Measurements from ENCODE around the gene TIMM22. TPM values are rescaled to one million over a fixed set of nuclear protein-coding genes. Genes with fewer than 3 reads are reported as not detected.

Gene TIMM22
- total RNA-seq, 4 donors from 2014 or later: 14.4 to 16.1 (median 15.3) TPM

GRCh38 chr17:1009229-1010085 is 12.5 kb downstream of the TIMM22 start:
- H3K9me3 ChIP-seq: no peaks in the 10 kb centered on the region
- H3K4me3 ChIP-seq: no peak overlapping the region
- H3K27me3 ChIP-seq: no peaks in the 10 kb centered on the region
- peaks cover 0 to 29% of the 10 kb centered on the region in 2 donors for H3K36me3 ChIP-seq
- peak overlapping the region; percentile 17 to 67 (median 48) for H3K27ac ChIP-seq
- ATAC-seq (no peak), DNase-seq (no peak)
- TF ChIP-seq CTCF (IDR thresholded peaks at IDR 0.05 in 4 of 5, conservative IDR thresholded peaks at IDR 0.05 in 1 of 5): no peak
- no peak for TF ChIP-seq POLR2A (IDR thresholded peaks at IDR 0.05)
- H3K4me1 ChIP-seq: peaks cover 23 to 27% of the 10 kb centered on the region in 2 donors
- in situ Hi-C loops (cut with MboI; ENCODE audit: low sequenced_read_pairs in 4 of 4) (no loop called here), intact Hi-C loops (cut with DNase I; ENCODE audit: low total_unique reads) (no loop called here)

- peaks cover 0 to 29% of the 10 kb centered on the region in 2 donors for H3K36me3 ChIP-seq
- no peak for TF ChIP-seq CTCF (IDR thresholded peaks at IDR 0.05 in 4 of 5, conservative IDR thresholded peaks at IDR 0.05 in 1 of 5)
- no peak for TF ChIP-seq POLR2A (IDR thresholded peaks at IDR 0.05)
Measured at GRCh38 chr17:1010086-1010450, 13.1 kb downstream of the TIMM22 start.

GRCh38 chr17:1010586-1010985 is 13.7 kb downstream of the TIMM22 start:
- no peak for DNase-seq

More at GRCh38 chr17:1010086-1010450, 13.1 kb downstream of the TIMM22 start:
- intact Hi-C loops (cut with DNase I; ENCODE audit: low total_unique reads) (no loop called here), in situ Hi-C loops (cut with MboI; ENCODE audit: low sequenced_read_pairs in 4 of 4) (no loop called here)
- Histone ChIP-seq H3K27me3 (no peaks in the 10 kb centered on the region), H3K27ac (peak overlapping the region in 2 of 4 donors; percentile 23 to 33), H3K4me3 (no peak overlapping the region), H3K4me1 (peaks cover 18 to 24% of the 10 kb centered on the region in 2 donors), H3K9me3 (no peaks in the 10 kb centered on the region)
- DNase-seq: no peak
- ATAC-seq: no peak

GRCh38 chr17:1011138-1011537 is 14.2 kb downstream of the TIMM22 start:
- TF ChIP-seq CTCF (IDR thresholded peaks at IDR 0.05 in 4 of 5, conservative IDR thresholded peaks at IDR 0.05 in 1 of 5): no peak
- no peak for TF ChIP-seq POLR2A (IDR thresholded peaks at IDR 0.05)
- Histone ChIP-seq H3K27ac (no peak overlapping the region), H3K4me1 (peaks cover 8 to 13% of the 10 kb centered on the region in 2 donors), H3K4me3 (no peak overlapping the region), H3K9me3 (no peaks in the 10 kb centered on the region), H3K27me3 (no peaks in the 10 kb centered on the region), H3K36me3 (peaks cover 0 to 29% of the 10 kb centered on the region in 2 donors)
- no peak for DNase-seq
- in situ Hi-C loops (cut with MboI; ENCODE audit: low sequenced_read_pairs in 4 of 4): no loop called here
- intact Hi-C loops (cut with DNase I; ENCODE audit: low total_unique reads): no loop called here
- ATAC-seq: no peak

More at GRCh38 chr17:1010586-1010985, 13.7 kb downstream of the TIMM22 start:
- in situ Hi-C loops (cut with MboI; ENCODE audit: low sequenced_read_pairs in 4 of 4) (no loop called here), intact Hi-C loops (cut with DNase I; ENCODE audit: low total_unique reads) (no loop called here)
- Histone ChIP-seq H3K27me3 (no peaks in the 10 kb centered on the region), H3K4me3 (no peak overlapping the region), H3K9me3 (no peaks in the 10 kb centered on the region), H3K36me3 (peaks cover 0 to 29% of the 10 kb centered on the region in 2 donors), H3K4me1 (peaks cover 13 to 19% of the 10 kb centered on the region in 2 donors), H3K27ac (peak overlapping the region in 2 of 4 donors; percentile 23 to 27)
- TF ChIP-seq CTCF (IDR thresholded peaks at IDR 0.05 in 4 of 5, conservative IDR thresholded peaks at IDR 0.05 in 1 of 5) (no peak), POLR2A (IDR thresholded peaks at IDR 0.05) (no peak)
- no peak for ATAC-seq

Measured in gastrocnemius medialis (tissue), 4 donors.